Stimulated activated CD8-positive, alpha-beta memory T cell treated with anti-CD3 and anti-CD28 coated beads, Interleukin-4, amount 100 ng/mL, for 1 hour (primary cell): ENCODE data around the gene TBC1D9B.

Experiments
- DNase-seq, 2 donors: peaks; one replicate each; pipeline ENCODE4 v3.0.0-alpha.2; 2020; ENCODE audit warnings: low read depth in 2 of 2, low spot score in 1 of 2

The TBC1D9B gene

GRCh38 chr5:179907556-179908324 lies at the start of gene TBC1D9B:
TSS of gene TBC1D9B (minus strand) at chr5:179907897. CDS start at chr5:179907821, 76 bp downstream.
- DNase-seq: peak; percentile 31 to 43

GRCh38 chr5:179955630-179956029 lies 47.9 kb upstream of the TBC1D9B start:
- no peak for DNase-seq

GRCh38 chr5:179955062-179955461 lies 47.4 kb upstream of the TBC1D9B start:
- DNase-seq: no peak

- DNase-seq: no peak
Measured at GRCh38 chr5:179954434-179954833, 46.7 kb upstream of the TBC1D9B start.

GRCh38 chr5:179953987-179954386 lies 46.3 kb upstream of the TBC1D9B start:
- DNase-seq: no peak

GRCh38 chr5:179936976-179937681 lies 29.4 kb upstream of the TBC1D9B start:
- DNase-seq: no peak

- no peak for DNase-seq
Measured at GRCh38 chr5:179930788-179931473, 23.2 kb upstream of the TBC1D9B start.

- no peak for DNase-seq
Measured at GRCh38 chr5:179927824-179928223, 20.1 kb upstream of the TBC1D9B start.

GRCh38 chr5:179926657-179927056 lies 19.0 kb upstream of the TBC1D9B start:
- no peak for DNase-seq

- no peak for DNase-seq
Measured at GRCh38 chr5:179923436-179923835, 15.7 kb upstream of the TBC1D9B start.

- no peak for DNase-seq
Measured at GRCh38 chr5:179920175-179920574, 12.5 kb upstream of the TBC1D9B start.

GRCh38 chr5:179919487-179920060 lies 11.9 kb upstream of the TBC1D9B start:
- DNase-seq: no peak

- no peak for DNase-seq
Measured at GRCh38 chr5:179918742-179919486, 11.2 kb upstream of the TBC1D9B start.

GRCh38 chr5:179916523-179916922 lies 8.8 kb upstream of the TBC1D9B start:
- no peak for DNase-seq

- DNase-seq: no peak
Measured at GRCh38 chr5:179915406-179915935, 7.8 kb upstream of the TBC1D9B start.

- DNase-seq: no peak
Measured at GRCh38 chr5:179914032-179914755, 6.5 kb upstream of the TBC1D9B start.

GRCh38 chr5:179913461-179913860 lies 5.8 kb upstream of the TBC1D9B start:
- no peak for DNase-seq

- no peak for DNase-seq
Measured at GRCh38 chr5:179912951-179913350, 5.3 kb upstream of the TBC1D9B start.

GRCh38 chr5:179912386-179912785 lies 4.7 kb upstream of the TBC1D9B start:
- DNase-seq: no peak

- DNase-seq: no peak
Measured at GRCh38 chr5:179909224-179909623, 1.5 kb upstream of the TBC1D9B start.
